Measurements from ENCODE around the gene NRAS. TPM values are rescaled to one million over a fixed set of nuclear protein-coding genes. Genes with fewer than 3 reads are reported as not detected.
"Not testable (repeated sequence)": the region's sequence is repeated elsewhere in the genome, so short reads cannot be mapped to it uniquely, and the experiment has no call there.

Gene NRAS
- total RNA-seq (2012; rRNA removed), result 70.6 and 81.6 TPM in 2 replicates

GRCh38 chr1:114716304-114717170 lies at the start of gene NRAS:
TSS of gene NRAS (minus strand) at chr1:114716771. CDS start at chr1:114716160, 611 bp downstream.
- Histone ChIP-seq H3K9ac (ENCODE audit: low read depth, low read length) (peak within 1 kb of the TSS; percentile 97), H3K4me3 (ENCODE audit: low read length) (peak within 1 kb of the TSS; percentile 80), H3K36me3 (ENCODE audit: insufficient read depth, low read length) (peaks cover 72% of the 10 kb centered on the region), H3K4me2 (ENCODE audit: low read length) (peak within 1 kb of the TSS; percentile 89), H3K4me1 (ENCODE audit: control insufficient read depth, insufficient read depth, low read length) (peaks cover 14% of the 10 kb centered on the region), H3K27me3 (ENCODE audit: control insufficient read depth, insufficient read depth, low read length) (no peaks in the 10 kb centered on the region), H3K9me3 (replicated peaks; ENCODE audit: low read length) (no peaks in the 10 kb centered on the region)

- H3K9ac ChIP-seq (ENCODE audit: low read depth, low read length), result no peak overlapping the region
- no peaks in the 10 kb centered on the region for H3K36me3 ChIP-seq (ENCODE audit: insufficient read depth, low read length)
- H3K4me3 ChIP-seq (ENCODE audit: low read length), result no peak overlapping the region
- H3K4me1 ChIP-seq (ENCODE audit: control insufficient read depth, insufficient read depth, low read length), result no peaks in the 10 kb centered on the region
- H3K4me2 ChIP-seq (ENCODE audit: low read length), result no peak overlapping the region
- H3K27me3 ChIP-seq (ENCODE audit: control insufficient read depth, insufficient read depth, low read length), result no peaks in the 10 kb centered on the region
- H3K9me3 ChIP-seq (replicated peaks; ENCODE audit: low read length), result no peaks in the 10 kb centered on the region
Observed at GRCh38 chr1:114764689-114765088, 48.1 kb upstream of the NRAS start.

GRCh38 chr1:114758256-114758832 lies 41.8 kb upstream of the NRAS start:
- H3K4me1 ChIP-seq (ENCODE audit: control insufficient read depth, insufficient read depth, low read length), result peaks cover 28% of the 10 kb centered on the region
- peak overlapping the region; percentile 93 for H3K4me3 ChIP-seq (ENCODE audit: low read length)
- H3K9ac ChIP-seq (ENCODE audit: low read depth, low read length), result peak overlapping the region; percentile 98
- no peaks in the 10 kb centered on the region for H3K36me3 ChIP-seq (ENCODE audit: insufficient read depth, low read length)
- H3K4me2 ChIP-seq (ENCODE audit: low read length), result peak overlapping the region; percentile 78
- H3K27me3 ChIP-seq (ENCODE audit: control insufficient read depth, insufficient read depth, low read length), result no peaks in the 10 kb centered on the region
- no peaks in the 10 kb centered on the region for H3K9me3 ChIP-seq (replicated peaks; ENCODE audit: low read length)

- peak within 1 kb of the TSS; percentile 98 for H3K9ac ChIP-seq (ENCODE audit: low read depth, low read length)
- no peaks in the 10 kb centered on the region for H3K9me3 ChIP-seq (replicated peaks; ENCODE audit: low read length)
- H3K4me2 ChIP-seq (ENCODE audit: low read length), result peak within 1 kb of the TSS; percentile 81
- no peaks in the 10 kb centered on the region for H3K27me3 ChIP-seq (ENCODE audit: control insufficient read depth, insufficient read depth, low read length)
- H3K4me3 ChIP-seq (ENCODE audit: low read length), result peak within 1 kb of the TSS; percentile 93
- H3K36me3 ChIP-seq (ENCODE audit: insufficient read depth, low read length), result no peaks in the 10 kb centered on the region
- peaks cover 29% of the 10 kb centered on the region for H3K4me1 ChIP-seq (ENCODE audit: control insufficient read depth, insufficient read depth, low read length)
Observed at GRCh38 chr1:114757455-114758255, 41.1 kb upstream of the NRAS start, which contains the start of gene CSDE1. TSS of gene CSDE1 (minus strand) at chr1:114757984. CDS start at chr1:114739890, 18,094 bp downstream.

- peak overlapping the region; percentile 98 for H3K9ac ChIP-seq (ENCODE audit: low read depth, low read length)
- H3K27me3 ChIP-seq (ENCODE audit: control insufficient read depth, insufficient read depth, low read length), result no peaks in the 10 kb centered on the region
- peak overlapping the region; percentile 81 for H3K4me2 ChIP-seq (ENCODE audit: low read length)
- peak overlapping the region; percentile 93 for H3K4me3 ChIP-seq (ENCODE audit: low read length)
- peaks cover 35% of the 10 kb centered on the region for H3K4me1 ChIP-seq (ENCODE audit: control insufficient read depth, insufficient read depth, low read length)
- H3K36me3 ChIP-seq (ENCODE audit: insufficient read depth, low read length), result no peaks in the 10 kb centered on the region
- H3K9me3 ChIP-seq (replicated peaks; ENCODE audit: low read length), result no peaks in the 10 kb centered on the region
Observed at GRCh38 chr1:114756949-114757454, 40.4 kb upstream of the NRAS start.

- no peaks in the 10 kb centered on the region for H3K9me3 ChIP-seq (replicated peaks; ENCODE audit: low read length)
- H3K36me3 ChIP-seq (ENCODE audit: insufficient read depth, low read length), result no peaks in the 10 kb centered on the region
- peaks cover 43% of the 10 kb centered on the region for H3K4me1 ChIP-seq (ENCODE audit: control insufficient read depth, insufficient read depth, low read length)
- peak overlapping the region; percentile 93 for H3K4me3 ChIP-seq (ENCODE audit: low read length)
- H3K4me2 ChIP-seq (ENCODE audit: low read length), result peak overlapping the region; percentile 81
- H3K27me3 ChIP-seq (ENCODE audit: control insufficient read depth, insufficient read depth, low read length), result no peaks in the 10 kb centered on the region
- peak overlapping the region; percentile 98 for H3K9ac ChIP-seq (ENCODE audit: low read depth, low read length)
Observed at GRCh38 chr1:114756009-114756892, 39.7 kb upstream of the NRAS start.

GRCh38 chr1:114755006-114755931 lies 38.7 kb upstream of the NRAS start:
- peak overlapping the region; percentile 81 for H3K4me2 ChIP-seq (ENCODE audit: low read length)
- peaks cover 51% of the 10 kb centered on the region for H3K4me1 ChIP-seq (ENCODE audit: control insufficient read depth, insufficient read depth, low read length)
- H3K36me3 ChIP-seq (ENCODE audit: insufficient read depth, low read length), result no peaks in the 10 kb centered on the region
- peak overlapping the region; percentile 98 for H3K9ac ChIP-seq (ENCODE audit: low read depth, low read length)
- H3K4me3 ChIP-seq (ENCODE audit: low read length), result peak overlapping the region; percentile 93
- no peaks in the 10 kb centered on the region for H3K9me3 ChIP-seq (replicated peaks; ENCODE audit: low read length)
- H3K27me3 ChIP-seq (ENCODE audit: control insufficient read depth, insufficient read depth, low read length), result no peaks in the 10 kb centered on the region

- peaks cover 51% of the 10 kb centered on the region for H3K4me1 ChIP-seq (ENCODE audit: control insufficient read depth, insufficient read depth, low read length)
- not testable (repeated sequence) for H3K9me3 ChIP-seq (replicated peaks; ENCODE audit: low read length); H3K4me3 ChIP-seq (ENCODE audit: low read length); H3K4me2 ChIP-seq (ENCODE audit: low read length); H3K9ac ChIP-seq (ENCODE audit: low read depth, low read length); H3K27me3 ChIP-seq (ENCODE audit: control insufficient read depth, insufficient read depth, low read length)
- H3K36me3 ChIP-seq (ENCODE audit: insufficient read depth, low read length), result peaks cover 14% of the 10 kb centered on the region
Observed at GRCh38 chr1:114753702-114754101, 37.1 kb upstream of the NRAS start.

- no peaks in the 10 kb centered on the region for H3K27me3 ChIP-seq (ENCODE audit: control insufficient read depth, insufficient read depth, low read length)
- H3K9ac ChIP-seq (ENCODE audit: low read depth, low read length), result no peak overlapping the region
- peaks cover 45% of the 10 kb centered on the region for H3K4me1 ChIP-seq (ENCODE audit: control insufficient read depth, insufficient read depth, low read length)
- peaks cover 20% of the 10 kb centered on the region for H3K36me3 ChIP-seq (ENCODE audit: insufficient read depth, low read length)
- no peak overlapping the region for H3K4me3 ChIP-seq (ENCODE audit: low read length)
- H3K9me3 ChIP-seq (replicated peaks; ENCODE audit: low read length), result no peaks in the 10 kb centered on the region
- no peak overlapping the region for H3K4me2 ChIP-seq (ENCODE audit: low read length)
Observed at GRCh38 chr1:114753143-114753542, 36.6 kb upstream of the NRAS start.

- H3K36me3 ChIP-seq (ENCODE audit: insufficient read depth, low read length), result peaks cover 39% of the 10 kb centered on the region
- peaks cover 40% of the 10 kb centered on the region for H3K4me1 ChIP-seq (ENCODE audit: control insufficient read depth, insufficient read depth, low read length)
- no peak overlapping the region for H3K4me3 ChIP-seq (ENCODE audit: low read length)
- no peak overlapping the region for H3K9ac ChIP-seq (ENCODE audit: low read depth, low read length)
- no peaks in the 10 kb centered on the region for H3K27me3 ChIP-seq (ENCODE audit: control insufficient read depth, insufficient read depth, low read length)
- no peaks in the 10 kb centered on the region for H3K9me3 ChIP-seq (replicated peaks; ENCODE audit: low read length)
- peak overlapping the region; percentile 3 for H3K4me2 ChIP-seq (ENCODE audit: low read length)
Observed at GRCh38 chr1:114750780-114751179, 34.2 kb upstream of the NRAS start.

Measured in skeletal muscle satellite cell (primary cell).